ENCODE measurements around the gene PEX14. TPM values are rescaled to one million over a fixed set of nuclear protein-coding genes. Genes with fewer than 3 reads are reported as not detected.
A peak's percentile ranks its signal among the peaks of the same experiment; 100 is the strongest.

PEX14 gene
- total RNA-seq, 1 experiment from 2014 or later: 29.3 TPM

GRCh38 chr1:10459184-10459583, 15.6 kb upstream of the PEX14 start (continued):
- peak; percentile 38; the same call in 1 of the 2 replicates for TF ChIP-seq FOSL1 (IDR thresholded peaks at IDR 0.05; ENCODE audit: low read depth)

GRCh38 chr1:10467078-10467477, 7.7 kb upstream of the PEX14 start:
- no peaks in the 10 kb centered on the region for H4K20me1 ChIP-seq (ENCODE audit: insufficient read depth)
- no peak overlapping the region for H3K9ac ChIP-seq (ENCODE audit: low read length)
- no peaks in the 10 kb centered on the region for H3K9me3 ChIP-seq (ENCODE audit: control insufficient read depth in 1 of 2, insufficient read depth in 1 of 2, low read depth in 1 of 2, low read length in 2 of 2)
- POLR2A ChIA-PET: no interaction called here
- ATAC-seq (no peak), DNase-seq (ENCODE audit: low read depth, low spot score) (no peak)
- no peak overlapping the region for H3K4me3 ChIP-seq (replicated peaks in 1 of 2; ENCODE audit: low read depth in 1 of 2, low read length in 2 of 2)
- peaks cover 0 to 10% of the 10 kb centered on the region in 2 experiments; a peak in 3 of 4 replicates for H3K4me1 ChIP-seq (ENCODE audit: control insufficient read depth in 1 of 2, insufficient read depth in 2 of 2, low read length in 2 of 2)
- no peaks in the 10 kb centered on the region for H3K9me2 ChIP-seq (ENCODE audit: insufficient read depth)
- no peak overlapping the region for H3K27ac ChIP-seq (ENCODE audit: low read depth, low read length)
- CTCF ChIA-PET: interaction anchor here (0.7 kb wide), 1 partner anchor 64 kb away, joined by 3 read pairs; no protein-coding TSS in a partner anchor
- RAD21 ChIA-PET (ENCODE audit: low non-redundant PET in 1 of 2, low total read pairs in 2 of 2, uncharacterized antibody in 2 of 2, unreplicated experiment in 2 of 2): no interaction called here
- H3K27me3 ChIP-seq (ENCODE audit: insufficient read depth, low read length): no peaks in the 10 kb centered on the region
- peaks cover 41% of the 10 kb centered on the region for H3K79me2 ChIP-seq (ENCODE audit: insufficient read depth, low read length)
- no peak for TF ChIP-seq JUND (IDR thresholded peaks at IDR 0.05)
- TF ChIP-seq SRF (IDR thresholded peaks at IDR 0.05; ENCODE audit: low read depth): no peak
- no peak for TF ChIP-seq TCF7L2 (IDR thresholded peaks at IDR 0.05; ENCODE audit: borderline replicate concordance, extremely low read depth, insufficient read depth, insufficient read length)
- no peak for TF ChIP-seq POLR2AphosphoS5 (IDR thresholded peaks at IDR 0.05; ENCODE audit: low read depth, low read length)
- no peak overlapping the region for H3K4me2 ChIP-seq (ENCODE audit: low read length)
- peaks cover 42 to 49% of the 10 kb centered on the region in 2 experiments for H3K36me3 ChIP-seq (ENCODE audit: control insufficient read depth in 1 of 2, insufficient read depth in 2 of 2, low read length in 2 of 2)
- BruUV-seq (replicated peaks): no TSS peak
- no peak overlapping the region for H2AFZ ChIP-seq (ENCODE audit: low read depth, low read length, poor library complexity, severe bottlenecking)
- intact Hi-C loops (cut with micrococcal nuclease): no loop called here

- H3K9ac ChIP-seq (ENCODE audit: low read length): no peak overlapping the region
- ChIA-PET POLR2A (no interaction called here), CTCF (no interaction called here), RAD21 (ENCODE audit: low non-redundant PET in 1 of 2, low total read pairs in 2 of 2, uncharacterized antibody in 2 of 2, unreplicated experiment in 2 of 2) (no interaction called here)
- BruUV-seq (replicated peaks): no TSS peak
- no peak overlapping the region for H2AFZ ChIP-seq (ENCODE audit: low read depth, low read length, poor library complexity, severe bottlenecking)
- H4K20me1 ChIP-seq (ENCODE audit: insufficient read depth): no peaks in the 10 kb centered on the region
- peaks cover 0 to 25% of the 10 kb centered on the region in 2 experiments; a peak in 3 of 4 replicates for H3K4me1 ChIP-seq (ENCODE audit: control insufficient read depth in 1 of 2, insufficient read depth in 2 of 2, low read length in 2 of 2)
- DNase-seq (ENCODE audit: low read depth, low spot score) (no peak), ATAC-seq (no peak)
- H3K27me3 ChIP-seq (ENCODE audit: insufficient read depth, low read length): no peaks in the 10 kb centered on the region
- no peak overlapping the region for H3K4me3 ChIP-seq (replicated peaks in 1 of 2; ENCODE audit: low read depth in 1 of 2, low read length in 2 of 2)
- no peak overlapping the region for H3K4me2 ChIP-seq (ENCODE audit: low read length)
- TF ChIP-seq ZFX (IDR thresholded peaks at IDR 0.05) (no peak), REST (IDR thresholded peaks at IDR 0.05; ENCODE audit: low read depth) (no peak), ELF1 (IDR thresholded peaks at IDR 0.05; ENCODE audit: borderline replicate concordance, low read depth) (no peak), MAX (IDR thresholded peaks at IDR 0.05) (no peak), CEBPB (IDR thresholded peaks at IDR 0.05; ENCODE audit: low read depth) (no peak)
- peaks cover 26 to 32% of the 10 kb centered on the region in 2 experiments for H3K36me3 ChIP-seq (ENCODE audit: control insufficient read depth in 1 of 2, insufficient read depth in 2 of 2, low read length in 2 of 2)
- no peaks in the 10 kb centered on the region for H3K9me3 ChIP-seq (ENCODE audit: control insufficient read depth in 1 of 2, insufficient read depth in 1 of 2, low read depth in 1 of 2, low read length in 2 of 2)
- H3K27ac ChIP-seq (ENCODE audit: low read depth, low read length): no peak overlapping the region
- intact Hi-C loops (cut with micrococcal nuclease): no loop called here
- peaks cover 43% of the 10 kb centered on the region for H3K79me2 ChIP-seq (ENCODE audit: insufficient read depth, low read length)
- no peaks in the 10 kb centered on the region for H3K9me2 ChIP-seq (ENCODE audit: insufficient read depth)
These were observed 4.7 kb upstream of the PEX14 start for GRCh38 chr1:10470043-10470442.
